Activated naive CD4-positive, alpha-beta T cell treated with anti-CD3 and anti-CD28 coated beads for 36 hours (primary cell): ENCODE results near the gene SLC35A5. TPM values are rescaled to one million over a fixed set of nuclear protein-coding genes. Genes with fewer than 3 reads are reported as not detected.
"Not testable (repeated sequence)": the region's sequence is repeated elsewhere in the genome, so short reads cannot be mapped to it uniquely, and the experiment has no call there.

ENCODE experiments used
- CTCF ChIA-PET: fragments of 350-600 bp; sonication (Branson Sonifier 250); formaldehyde crosslinking; loops from one replicate; lab custom pipeline; 2021; ENCODE audit warnings: antibody characterized with exemption; lab: Charles Lee
- DNase-seq: peaks from one replicate; pipeline ENCODE4 v3.0.0-alpha.2; 2020
- H3K27ac Mint-ChIP-seq: one replicate; pipeline ENCODE4 v1.8.0; 2021; ENCODE audit warnings: mild to moderate bottlenecking, mixed read lengths
- H3K27me3 Mint-ChIP-seq: one replicate; pipeline ENCODE4 v1.8.0; 2021; ENCODE audit warnings: low read depth, mixed read lengths
- H3K36me3 Mint-ChIP-seq: one replicate; pipeline ENCODE4 v1.8.0; 2021; ENCODE audit warnings: low read depth, mixed read lengths
- H3K4me1 Mint-ChIP-seq: one replicate; pipeline ENCODE4 v1.8.0; 2021; ENCODE audit warnings: low read depth, mixed read lengths
- H3K4me3 Mint-ChIP-seq: one replicate; pipeline ENCODE4 v1.8.0; 2021; ENCODE audit warnings: mild to moderate bottlenecking, moderate library complexity, mixed read lengths
- H3K9me3 Mint-ChIP-seq: one replicate; pipeline ENCODE4 v1.8.0; 2021; ENCODE audit warnings: mixed read lengths
- intact Hi-C: fragments of 100-400 bp; cut with micrococcal nuclease; formaldehyde crosslinking; loops from one replicate; pipeline ENCODE4 v1.15.1; 2023
- total RNA-seq, 2 experiments: library from RNA; stranded (reverse); gene quantifications; one replicate each; pipeline ENCODE4 v1.2.3, GENCODE V29; 2021

The SLC35A5 gene
- 10 to 100 TPM; 15.7 to 16.0 TPM for total RNA-seq

- CTCF ChIA-PET: interaction anchor here (0.6 to 1.1 kb wide), 6 partner anchors 17 to 229 kb away, joined by 3 to 5 read pairs (median 3); partner anchors contain the start of gene CD200
- H3K9me3 Mint-ChIP-seq: no peaks in the 10 kb centered on the region
- peak within 1 kb of the TSS; percentile 90 for H3K4me3 Mint-ChIP-seq
- peak; percentile 99 for DNase-seq
- H3K4me1 Mint-ChIP-seq: peaks cover 30% of the 10 kb centered on the region
- no peaks in the 10 kb centered on the region for H3K27me3 Mint-ChIP-seq
- intact Hi-C loops: loop anchor here (1.0 to 5.0 kb wide), 19 partner anchors 21 to 1185 kb away; partner anchors contain the start of genes ABHD10, ATP6V1A, BTLA and GTPBP8
- peak within 1 kb of the TSS; percentile 98 for H3K27ac Mint-ChIP-seq
- peaks cover 8% of the 10 kb centered on the region for H3K36me3 Mint-ChIP-seq
Measured at GRCh38 chr3:112561734-112562529, at the start of gene SLC35A5, which contains the start of gene ATG3. Gene SLC35A5 (plus strand): TSS chr3:112562045. CDS start chr3:112563404, 1,359 bp downstream. Gene ATG3 (minus strand): TSS chr3:112561962. CDS start chr3:112561528, 434 bp downstream.

GRCh38 chr3:112512320-112512719 lies 49.5 kb upstream of the SLC35A5 start:
- intact Hi-C loops: no loop called here
- peaks cover 35% of the 10 kb centered on the region for H3K4me1 Mint-ChIP-seq
- H3K27me3 Mint-ChIP-seq: no peaks in the 10 kb centered on the region
- H3K27ac Mint-ChIP-seq: no peak overlapping the region
- DNase-seq: no peak
- H3K4me3 Mint-ChIP-seq: no peak overlapping the region
- peaks cover 7% of the 10 kb centered on the region for H3K9me3 Mint-ChIP-seq
- H3K36me3 Mint-ChIP-seq: peaks cover 3% of the 10 kb centered on the region
- CTCF ChIA-PET: interaction anchor here (1.1 to 2.0 kb wide), 2 partner anchors 14 to 179 kb away, joined by 4 to 5 read pairs; partner anchors contain the start of gene CD200

GRCh38 chr3:112514527-112515128 lies 47.2 kb upstream of the SLC35A5 start:
- Mint-ChIP-seq H3K36me3 (peaks cover 6% of the 10 kb centered on the region), H3K27ac (no peak overlapping the region), H3K9me3 (peaks cover 9% of the 10 kb centered on the region), H3K4me1 (peaks cover 33% of the 10 kb centered on the region), H3K4me3 (no peak overlapping the region), H3K27me3 (no peaks in the 10 kb centered on the region)
- DNase-seq: peak; percentile 51
- CTCF ChIA-PET: interaction anchor here (0.7 kb wide), 2 partner anchors 17 to 221 kb away, joined by 3 read pairs; partner anchors contain the start of gene SLC9C1
- intact Hi-C loops: loop anchor here (1.0 kb wide), 1 partner anchor 9 kb away; no protein-coding TSS in a partner anchor

GRCh38 chr3:112518970-112519369 lies 42.9 kb upstream of the SLC35A5 start:
- intact Hi-C loops: loop anchor here (1.0 kb wide), 9 partner anchors 20 to 408 kb away; partner anchors contain the start of gene BTLA
- H3K9me3 Mint-ChIP-seq, H3K27me3 Mint-ChIP-seq, H3K36me3 Mint-ChIP-seq, H3K4me3 Mint-ChIP-seq: not testable (repeated sequence)
- DNase-seq: peak; percentile 44
- H3K4me1 Mint-ChIP-seq: peaks cover 36% of the 10 kb centered on the region
- CTCF ChIA-PET: interaction anchor here (0.7 to 1.7 kb wide), 11 partner anchors 19 to 230 kb away, joined by 3 to 13 read pairs (median 3); partner anchors contain the start of genes CD200 and SLC9C1
- H3K27ac Mint-ChIP-seq: peak overlapping the region; percentile 84

GRCh38 chr3:112519424-112520001 lies 42.3 kb upstream of the SLC35A5 start:
- Mint-ChIP-seq H3K27me3 (no peaks in the 10 kb centered on the region), H3K9me3 (peaks cover 4% of the 10 kb centered on the region), H3K4me1 (peaks cover 34% of the 10 kb centered on the region), H3K36me3 (peaks cover 7% of the 10 kb centered on the region), H3K27ac (peak overlapping the region; percentile 84), H3K4me3 (no peak overlapping the region)
- DNase-seq: peak; percentile 53
- intact Hi-C loops: loop anchor here (1.0 kb wide), 9 partner anchors 20 to 408 kb away; partner anchors contain the start of gene BTLA
- CTCF ChIA-PET: interaction anchor here (0.7 to 2.2 kb wide), 26 partner anchors 9 to 409 kb away, joined by 3 to 17 read pairs (median 4); partner anchors contain the start of genes CD200 and SLC9C1

- H3K27me3 Mint-ChIP-seq, intact Hi-C loops, H3K27ac Mint-ChIP-seq, DNase-seq, CTCF ChIA-PET, H3K4me3 Mint-ChIP-seq, H3K9me3 Mint-ChIP-seq, H3K36me3 Mint-ChIP-seq: not testable (repeated sequence)
- peaks cover 13% of the 10 kb centered on the region for H3K4me1 Mint-ChIP-seq
Measured at GRCh38 chr3:112524127-112524526, 37.7 kb upstream of the SLC35A5 start.

- DNase-seq: no peak
- intact Hi-C loops: loop anchor here (2.0 kb wide), 1 partner anchor 394 kb away; no protein-coding TSS in a partner anchor
- Mint-ChIP-seq H3K4me3 (no peak overlapping the region), H3K9me3 (no peaks in the 10 kb centered on the region), H3K27me3 (no peaks in the 10 kb centered on the region), H3K27ac (no peak overlapping the region), H3K36me3 (peaks cover 14% of the 10 kb centered on the region), H3K4me1 (peaks cover 5% of the 10 kb centered on the region)
- CTCF ChIA-PET: interaction anchor here (0.6 to 1.6 kb wide), 12 partner anchors 10 to 419 kb away, joined by 3 to 24 read pairs (median 4); partner anchors contain the start of genes CD200 and SLC9C1
Measured at GRCh38 chr3:112530573-112530972, 31.3 kb upstream of the SLC35A5 start.

GRCh38 chr3:112531358-112531781 lies 30.5 kb upstream of the SLC35A5 start:
- peaks cover 17% of the 10 kb centered on the region for H3K36me3 Mint-ChIP-seq
- CTCF ChIA-PET: interaction anchor here (0.6 to 1.6 kb wide), 15 partner anchors 11 to 420 kb away, joined by 3 to 24 read pairs (median 3); partner anchors contain the start of genes CD200 and SLC9C1
- no peaks in the 10 kb centered on the region for H3K27me3 Mint-ChIP-seq
- H3K4me1 Mint-ChIP-seq: peaks cover 11% of the 10 kb centered on the region
- H3K9me3 Mint-ChIP-seq: no peaks in the 10 kb centered on the region
- intact Hi-C loops: loop anchor here (1.0 to 2.0 kb wide), 4 partner anchors 204 to 419 kb away; no protein-coding TSS in a partner anchor
- no peak overlapping the region for H3K4me3 Mint-ChIP-seq
- DNase-seq: no peak
- peak overlapping the region; percentile 62 for H3K27ac Mint-ChIP-seq

GRCh38 chr3:112539825-112540650 lies 21.8 kb upstream of the SLC35A5 start:
- Mint-ChIP-seq H3K4me1 (peaks cover 34% of the 10 kb centered on the region), H3K9me3 (no peaks in the 10 kb centered on the region), H3K4me3 (no peak overlapping the region), H3K27ac (peak overlapping the region; percentile 72), H3K27me3 (no peaks in the 10 kb centered on the region), H3K36me3 (peaks cover 41% of the 10 kb centered on the region)
- no peak for DNase-seq
- CTCF ChIA-PET: interaction anchor here (0.6 to 1.2 kb wide), 2 partner anchors 235 to 247 kb away, joined by 4 to 5 read pairs; no protein-coding TSS in a partner anchor
- intact Hi-C loops: loop anchor here (2.0 kb wide), 1 partner anchor 21 kb away; the partner anchor contains the start of gene ATG3

- Mint-ChIP-seq H3K27ac (no peak overlapping the region), H3K9me3 (no peaks in the 10 kb centered on the region), H3K4me3 (no peak overlapping the region), H3K36me3 (peaks cover 29% of the 10 kb centered on the region), H3K4me1 (peaks cover 12% of the 10 kb centered on the region), H3K27me3 (no peaks in the 10 kb centered on the region)
- DNase-seq: no peak
- CTCF ChIA-PET: no interaction called here
- intact Hi-C loops: no loop called here
Measured at GRCh38 chr3:112546216-112546759, 15.6 kb upstream of the SLC35A5 start.
